ENCODE results near the gene MFGE8.

DNA sequence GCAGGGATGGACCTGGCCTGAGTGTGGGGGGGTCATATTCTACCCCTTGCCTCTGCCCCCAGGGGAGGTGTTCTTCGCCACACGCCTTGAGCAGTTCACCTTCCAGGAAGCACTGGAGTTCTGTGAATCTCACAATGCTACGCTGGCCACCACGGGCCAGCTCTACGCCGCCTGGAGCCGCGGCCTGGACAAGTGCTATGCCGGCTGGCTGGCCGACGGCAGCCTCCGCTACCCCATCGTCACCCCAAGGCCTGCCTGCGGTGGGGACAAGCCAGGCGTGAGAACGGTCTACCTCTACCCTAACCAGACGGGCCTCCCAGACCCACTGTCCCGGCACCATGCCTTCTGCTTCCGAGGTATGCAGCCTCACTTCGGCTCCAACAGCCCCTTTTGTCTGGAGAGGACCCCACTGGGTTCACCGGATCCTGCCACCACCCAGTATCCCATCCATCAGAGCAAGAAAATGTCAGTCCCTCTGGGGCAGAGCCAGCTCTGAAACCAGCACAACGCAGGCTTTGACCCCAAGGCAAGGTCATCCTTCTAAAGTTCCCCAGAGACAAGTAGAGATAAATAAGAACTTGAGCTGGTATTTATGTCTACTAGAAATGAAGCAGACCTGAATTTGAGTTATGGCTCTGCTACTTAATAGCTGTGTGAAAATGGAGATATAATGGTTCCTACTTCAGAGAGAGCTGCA, 63.7 kb downstream of the MFGE8 start:
- TF ChIP-seq, protein P1, sequence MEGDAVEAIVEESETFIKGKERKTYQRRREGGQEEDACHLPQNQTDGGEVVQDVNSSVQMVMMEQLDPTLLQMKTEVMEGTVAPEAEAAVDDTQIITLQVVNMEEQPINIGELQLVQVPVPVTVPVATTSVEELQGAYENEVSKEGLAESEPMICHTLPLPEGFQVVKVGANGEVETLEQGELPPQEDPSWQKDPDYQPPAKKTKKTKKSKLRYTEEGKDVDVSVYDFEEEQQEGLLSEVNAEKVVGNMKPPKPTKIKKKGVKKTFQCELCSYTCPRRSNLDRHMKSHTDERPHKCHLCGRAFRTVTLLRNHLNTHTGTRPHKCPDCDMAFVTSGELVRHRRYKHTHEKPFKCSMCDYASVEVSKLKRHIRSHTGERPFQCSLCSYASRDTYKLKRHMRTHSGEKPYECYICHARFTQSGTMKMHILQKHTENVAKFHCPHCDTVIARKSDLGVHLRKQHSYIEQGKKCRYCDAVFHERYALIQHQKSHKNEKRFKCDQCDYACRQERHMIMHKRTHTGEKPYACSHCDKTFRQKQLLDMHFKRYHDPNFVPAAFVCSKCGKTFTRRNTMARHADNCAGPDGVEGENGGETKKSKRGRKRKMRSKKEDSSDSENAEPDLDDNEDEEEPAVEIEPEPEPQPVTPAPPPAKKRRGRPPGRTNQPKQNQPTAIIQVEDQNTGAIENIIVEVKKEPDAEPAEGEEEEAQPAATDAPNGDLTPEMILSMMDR (conservative IDR thresholded peaks at IDR 0.05; ENCODE audit: low read depth, low read length), result no peak
- no peak for TF ChIP-seq EZH2 (IDR thresholded peaks at IDR 0.05; ENCODE audit: borderline replicate concordance, low read depth, low read length, poor library complexity, severe bottlenecking)

Data from A673 (cell line).